NCI-H1092 treated with DMSO at 0.1 percent for 48 hours (cell line): ENCODE data around the gene LINC00305.

Experiments used
- DNase-seq: peaks from one replicate; lab custom pipeline; 2025; lab: John Stamatoyannopoulos, UW

Gene LINC00305

DNA sequence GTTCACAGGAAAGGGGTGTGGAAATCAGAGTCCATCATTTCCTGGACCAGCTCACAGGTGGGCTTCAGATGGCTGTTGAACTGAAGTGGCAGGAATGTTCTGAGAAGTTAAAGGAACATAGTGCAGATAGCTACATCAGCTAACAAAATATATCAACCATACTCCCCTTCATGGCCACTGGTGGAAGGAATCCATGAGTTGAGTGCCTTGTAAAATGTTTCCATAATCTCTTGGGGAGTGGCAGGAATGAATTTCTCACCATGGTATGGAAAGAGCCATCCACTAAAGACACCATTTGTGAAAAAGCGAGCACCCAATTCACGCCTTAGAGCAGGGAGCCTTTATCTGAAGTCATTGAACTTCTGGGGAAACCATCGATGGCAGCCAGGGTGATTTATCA, at the start of gene LINC00305:
Gene LINC00305, minus strand, starts transcription at position 101 of the 400 bp plus-strand sequence.
- no peak for DNase-seq

DNA sequence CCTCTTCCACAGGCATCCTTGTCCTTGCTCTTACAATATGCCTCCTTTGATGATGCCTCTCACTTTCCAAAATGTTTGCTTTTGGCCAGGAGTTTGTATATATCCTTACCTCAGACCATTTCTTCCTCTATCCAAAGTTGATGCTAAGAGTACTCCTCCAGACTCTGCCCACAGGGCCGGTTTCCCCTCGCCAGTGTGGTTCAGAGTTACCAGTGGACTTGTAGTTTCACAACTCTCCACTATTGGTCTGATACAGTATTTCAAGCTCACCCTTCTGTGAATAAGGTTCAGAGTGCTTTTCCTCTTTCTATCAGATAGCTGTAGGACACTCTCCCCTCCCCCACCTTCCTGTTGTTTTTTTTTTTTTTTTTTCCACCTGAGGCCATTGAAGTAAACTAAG, 42.2 kb upstream of the LINC00305 start:
- DNase-seq, result no peak

DNA sequence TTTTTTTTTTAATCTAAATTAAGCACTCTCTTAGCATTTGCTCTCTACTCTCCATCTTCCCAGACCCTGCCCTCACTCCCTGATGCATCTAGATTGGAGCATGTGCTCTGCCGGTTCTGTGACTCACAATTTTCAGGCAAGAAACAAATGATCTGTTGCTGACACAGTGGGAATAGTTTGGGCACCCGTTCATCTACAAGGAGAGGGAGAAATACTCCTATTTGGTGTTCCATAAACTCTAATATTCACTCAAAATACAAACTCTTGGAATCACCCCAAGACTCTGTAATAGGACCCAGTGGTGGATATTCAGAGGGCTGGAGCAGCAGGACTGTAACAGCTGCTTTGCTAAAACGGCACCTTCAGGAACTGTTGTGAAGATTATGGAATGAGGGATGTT, 37.1 kb upstream of the LINC00305 start:
- no peak for DNase-seq

DNA sequence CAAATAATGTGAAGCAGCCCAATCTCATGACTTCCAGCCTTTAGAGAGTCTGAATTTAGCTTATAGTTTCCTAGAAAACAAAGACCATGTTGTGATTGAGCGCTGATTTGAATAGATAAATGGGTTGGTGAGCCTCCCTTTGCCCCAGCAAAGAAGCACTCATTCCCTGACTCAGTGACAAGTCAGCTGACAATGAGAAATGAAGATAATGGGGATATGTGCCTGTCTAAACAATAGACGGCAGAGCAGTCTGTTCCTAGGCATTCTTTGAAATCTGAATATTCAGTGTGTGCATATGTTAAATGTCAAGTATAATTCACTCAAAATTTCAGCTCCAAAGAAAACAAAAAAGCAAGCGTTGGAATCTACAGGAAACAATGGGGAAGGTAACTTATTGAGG, 34.8 kb upstream of the LINC00305 start:
- DNase-seq, result no peak

DNA sequence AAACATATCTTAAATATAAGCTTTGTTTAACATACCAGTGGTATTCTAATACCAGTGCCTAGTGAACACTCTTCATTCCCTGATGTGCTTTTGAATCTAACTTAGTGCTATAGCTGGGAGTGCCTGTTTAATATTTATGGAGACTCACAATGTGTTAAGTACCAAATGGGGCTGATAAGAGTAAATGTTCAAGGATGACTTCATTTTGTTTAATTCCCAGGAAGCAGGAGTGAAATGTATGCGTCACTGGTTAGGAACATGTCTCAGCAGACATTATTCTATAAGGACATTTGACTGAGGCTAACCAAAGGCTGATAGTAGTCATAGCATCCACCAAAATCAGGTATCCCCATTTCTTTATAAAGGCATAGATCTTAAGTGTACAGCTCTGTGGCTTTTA, 31.7 kb upstream of the LINC00305 start:
- DNase-seq, result no peak

DNA sequence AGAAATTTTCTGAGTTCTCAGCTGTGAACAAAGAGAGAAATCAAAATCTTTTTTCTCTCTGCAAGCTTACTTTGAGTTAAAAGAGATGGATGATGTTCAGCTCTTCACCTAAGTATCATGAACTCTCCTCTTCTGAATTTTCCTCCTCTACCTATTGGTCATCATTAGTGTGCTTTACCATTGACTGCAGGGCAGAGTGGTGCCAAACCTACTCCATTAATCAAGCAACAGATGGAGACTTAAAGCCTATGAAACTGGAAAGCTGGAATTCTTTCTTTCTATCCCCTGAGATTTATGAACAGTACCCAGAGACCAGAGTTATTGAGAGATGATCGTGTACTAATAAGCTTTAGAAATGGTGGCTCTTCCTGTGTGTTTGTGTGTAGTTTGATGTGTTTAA, 31.3 kb upstream of the LINC00305 start:
- no peak for DNase-seq

DNA sequence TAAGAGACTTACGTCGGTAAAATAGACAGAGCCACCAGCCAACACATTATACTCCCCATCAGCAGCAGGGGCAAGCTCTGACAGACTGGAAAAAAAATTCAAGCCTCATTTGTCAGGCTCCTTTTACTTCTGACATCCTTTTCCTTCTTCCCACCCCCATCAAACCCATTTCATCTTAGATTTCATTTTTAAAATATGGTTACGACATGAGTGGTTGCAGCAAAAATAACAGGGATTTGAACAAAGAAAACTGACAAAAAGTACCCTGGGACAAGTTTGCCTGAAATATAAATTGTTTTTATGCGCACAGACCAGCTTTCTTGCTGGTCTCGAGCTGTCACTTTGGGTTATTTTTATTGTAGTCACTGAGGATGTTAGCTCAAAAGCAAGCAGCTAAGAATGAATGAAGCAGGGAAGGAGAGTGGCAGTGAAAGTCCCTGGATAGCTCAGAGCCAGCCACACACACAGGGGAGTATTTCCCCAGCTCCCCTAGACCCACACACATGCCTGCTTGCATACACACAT, 30.7 kb upstream of the LINC00305 start:
- DNase-seq, result no peak

DNA sequence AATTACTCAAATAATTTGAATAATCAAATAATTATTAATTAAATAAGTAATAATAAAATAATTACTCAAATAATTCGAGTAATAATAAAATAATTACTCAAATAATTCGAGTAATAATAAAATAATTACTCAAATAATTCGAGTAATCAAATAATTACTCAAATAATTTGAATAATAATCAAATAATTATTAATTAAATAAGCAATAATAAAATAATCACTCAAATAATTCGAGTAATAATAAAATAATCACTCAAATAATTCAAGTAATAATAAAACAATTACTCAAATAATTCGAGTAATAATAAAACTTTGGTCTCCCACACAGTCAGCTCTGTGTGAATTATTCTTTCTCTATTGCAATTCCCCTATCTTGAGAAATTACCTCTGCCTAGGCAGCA, 30.0 kb upstream of the LINC00305 start:
- no peak for DNase-seq

DNA sequence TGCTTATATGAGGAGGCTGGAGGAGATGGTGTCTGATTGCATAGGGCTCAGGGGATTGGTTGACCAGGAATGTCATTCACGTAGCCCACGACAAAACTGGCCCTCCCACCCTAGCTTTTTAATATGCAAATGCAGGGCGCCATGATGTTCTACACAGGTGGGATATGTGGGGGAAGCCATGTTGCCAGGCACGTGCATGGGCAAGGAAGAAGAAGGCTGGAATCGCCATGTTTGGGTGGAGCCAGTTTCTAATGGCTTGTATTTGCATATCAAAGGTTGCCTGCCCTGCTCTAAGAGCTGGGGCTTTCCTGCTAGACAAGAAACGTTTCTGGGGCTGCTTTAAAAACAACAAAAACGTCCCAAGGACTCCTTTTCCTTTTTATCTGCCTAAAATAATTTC, 26.5 kb upstream of the LINC00305 start:
- no peak for DNase-seq

DNA sequence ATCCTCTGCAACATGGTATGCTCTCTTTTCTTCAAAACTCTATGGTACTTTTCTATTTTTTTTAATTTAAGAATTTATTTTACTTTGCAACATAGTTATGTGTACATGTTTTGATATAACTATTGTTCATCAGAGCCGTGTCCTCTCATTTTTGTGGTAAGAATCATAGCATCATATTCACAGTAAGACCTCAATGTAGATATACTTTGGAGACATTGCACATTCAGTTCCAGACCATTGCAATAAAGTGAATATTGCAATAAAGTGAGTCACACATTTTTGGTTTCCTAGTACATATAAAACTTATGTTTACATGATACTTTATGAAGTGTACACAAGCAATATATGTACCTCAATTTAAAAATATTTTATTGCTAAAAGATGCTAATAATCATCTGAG, 22.7 kb upstream of the LINC00305 start:
- no peak for DNase-seq

DNA sequence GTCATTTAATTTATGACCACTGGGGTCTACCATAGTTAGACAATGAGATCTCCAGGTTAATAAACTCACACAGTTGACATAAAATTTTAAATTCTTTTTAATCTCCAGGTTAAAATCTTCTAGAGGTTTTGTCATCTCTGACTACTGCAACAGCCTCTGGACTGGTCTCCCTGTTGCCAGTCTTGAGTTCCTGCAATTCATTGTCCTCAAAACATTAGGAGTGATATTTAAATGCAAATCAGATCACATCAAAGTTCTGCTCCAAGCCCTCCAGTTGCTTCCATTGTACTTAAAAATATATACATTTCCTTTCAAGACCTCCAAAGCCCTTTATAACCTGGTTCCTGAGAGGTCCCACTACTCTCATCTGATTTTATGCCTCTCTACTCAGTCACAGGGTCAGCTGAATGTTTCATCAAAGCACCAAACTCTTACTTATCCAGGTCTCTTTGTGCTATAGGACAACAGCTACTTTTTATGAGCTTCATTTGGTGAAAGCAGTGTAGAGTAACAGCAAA, 18.6 kb upstream of the LINC00305 start:
- no peak for DNase-seq

DNA sequence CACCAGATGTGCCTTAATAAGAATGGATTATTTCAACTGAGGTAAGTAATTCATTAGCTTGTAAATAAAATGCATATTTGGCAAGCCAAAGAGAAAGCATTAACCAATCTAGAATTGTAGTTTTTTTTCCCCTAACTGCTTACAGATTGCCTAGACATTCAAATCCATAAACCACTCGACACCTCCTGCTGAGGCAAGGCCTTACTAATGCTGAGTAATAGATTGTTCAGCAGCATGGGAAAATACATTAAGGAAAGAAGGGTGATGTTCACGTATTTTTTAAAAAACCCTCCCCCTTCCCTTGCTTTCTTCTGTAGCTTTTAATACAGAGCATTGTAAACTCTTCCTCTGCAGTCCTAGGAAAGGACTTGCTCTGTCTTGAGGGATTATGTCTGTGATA, 17.0 kb upstream of the LINC00305 start:
- no peak for DNase-seq

DNA sequence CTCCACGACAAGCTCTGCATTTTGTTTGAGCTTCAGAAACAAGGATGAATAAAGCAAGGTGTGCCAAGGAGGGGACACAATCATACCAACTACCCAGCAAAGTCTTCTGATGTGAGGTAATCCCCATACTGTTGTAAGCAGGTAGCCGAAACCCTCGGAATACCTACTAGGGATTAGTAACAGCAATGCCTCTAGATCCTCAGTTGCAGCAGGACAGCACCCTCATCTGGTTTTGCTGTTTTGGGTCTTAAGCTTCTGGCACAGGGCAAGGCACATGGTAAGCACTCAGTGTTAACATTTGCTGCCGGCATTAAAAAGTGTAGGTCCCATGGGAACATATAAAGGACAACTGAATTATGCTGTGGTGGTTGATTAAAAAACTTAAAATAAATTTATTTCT, 16.0 kb upstream of the LINC00305 start:
- no peak for DNase-seq

DNA sequence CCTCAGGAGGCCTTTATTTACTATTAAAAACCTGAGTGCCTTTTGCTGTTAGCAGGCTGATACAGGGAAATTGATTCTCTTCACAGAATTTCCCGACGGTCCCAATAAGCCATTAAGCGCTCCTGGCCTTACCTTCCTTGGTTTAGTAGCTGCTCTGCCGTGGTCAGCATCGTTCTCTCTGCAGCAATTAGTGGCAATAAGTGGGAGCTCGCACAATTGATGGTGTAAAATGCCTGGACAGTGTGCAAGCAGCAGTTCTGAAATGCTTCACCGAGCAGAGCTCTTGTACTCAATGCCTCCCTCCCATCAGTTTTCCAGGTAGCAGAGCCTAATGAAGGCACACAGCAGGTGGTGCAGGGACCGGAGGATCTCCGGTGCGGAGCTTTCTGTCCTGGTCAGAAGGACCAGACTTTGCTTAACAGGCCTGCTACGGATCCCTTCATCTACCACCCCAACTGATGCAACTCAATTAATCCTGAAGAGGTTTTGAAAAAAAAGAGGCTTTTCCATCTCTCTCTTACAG, 1.1 kb upstream of the LINC00305 start:
- no peak for DNase-seq

DNA sequence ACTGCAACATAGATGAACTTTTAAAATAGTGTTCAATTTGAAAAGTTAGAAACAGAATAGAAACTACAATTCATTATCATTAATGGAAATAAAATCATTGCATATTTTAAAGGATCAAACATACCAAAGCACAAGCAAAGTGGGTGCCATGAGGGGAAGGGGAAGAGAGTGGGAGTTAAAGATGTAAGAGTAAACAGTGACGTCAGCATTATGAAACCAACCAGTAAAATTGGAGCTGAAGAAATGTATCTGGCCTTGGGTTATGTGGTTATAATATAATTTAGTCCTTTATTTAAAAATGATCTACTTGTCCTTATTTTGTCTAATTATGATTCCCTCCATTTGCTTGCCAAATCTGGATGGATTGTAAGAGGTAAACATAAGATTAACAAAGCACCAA, 6.0 kb downstream of the LINC00305 start:
- no peak for DNase-seq

DNA sequence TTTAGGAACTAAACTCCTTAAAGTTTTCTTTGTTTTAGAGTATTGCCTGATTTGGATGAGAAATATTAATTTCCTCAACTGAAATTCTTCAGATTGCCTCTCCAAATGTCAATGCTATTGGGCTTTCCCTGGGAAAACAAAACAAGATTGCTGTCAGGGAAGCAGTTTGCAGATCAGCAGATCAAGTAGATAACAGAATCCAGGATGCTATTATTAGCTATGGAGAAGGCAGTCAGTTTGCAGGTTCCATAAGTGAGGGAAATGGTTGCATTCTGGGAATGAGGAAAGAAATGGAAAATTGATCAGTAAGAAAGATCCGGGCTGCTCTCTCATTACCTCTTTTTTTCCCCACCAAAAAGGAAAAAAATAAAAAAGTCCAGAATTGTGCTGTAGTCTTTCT, 11.0 kb downstream of the LINC00305 start:
- no peak for DNase-seq

DNA sequence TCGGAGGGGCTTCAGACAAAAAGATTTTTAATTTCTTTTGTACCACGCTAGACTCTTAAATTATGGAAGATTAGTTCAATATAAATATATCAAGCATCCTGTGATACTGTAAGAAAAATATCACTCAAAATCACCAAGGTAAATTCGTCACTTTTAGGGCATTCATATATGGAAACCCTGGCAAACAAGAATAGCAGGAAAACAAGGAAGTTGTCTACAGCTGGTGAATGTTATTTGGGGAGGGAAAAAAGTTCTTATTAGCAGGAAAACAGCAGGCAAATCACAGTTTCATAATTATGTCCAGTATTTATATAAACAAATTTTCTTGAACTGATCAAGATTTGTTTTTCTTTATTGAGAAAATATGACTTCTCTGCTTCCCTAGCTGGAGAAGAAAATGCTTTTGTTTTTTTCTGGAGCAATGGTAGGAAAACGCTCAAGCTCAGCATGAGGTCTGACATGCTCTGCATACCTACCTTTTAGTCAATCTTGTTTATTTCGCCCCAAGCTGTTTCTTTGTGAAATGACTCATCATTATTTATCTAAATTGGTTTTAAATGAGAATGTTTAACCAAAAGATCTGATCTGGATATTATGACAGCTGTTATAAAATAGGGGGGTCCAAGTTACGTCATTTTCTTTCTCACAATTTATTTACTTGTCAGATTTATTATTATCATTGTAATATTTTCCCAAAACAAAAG, 14.7 kb downstream of the LINC00305 start:
- DNase-seq, result no peak

DNA sequence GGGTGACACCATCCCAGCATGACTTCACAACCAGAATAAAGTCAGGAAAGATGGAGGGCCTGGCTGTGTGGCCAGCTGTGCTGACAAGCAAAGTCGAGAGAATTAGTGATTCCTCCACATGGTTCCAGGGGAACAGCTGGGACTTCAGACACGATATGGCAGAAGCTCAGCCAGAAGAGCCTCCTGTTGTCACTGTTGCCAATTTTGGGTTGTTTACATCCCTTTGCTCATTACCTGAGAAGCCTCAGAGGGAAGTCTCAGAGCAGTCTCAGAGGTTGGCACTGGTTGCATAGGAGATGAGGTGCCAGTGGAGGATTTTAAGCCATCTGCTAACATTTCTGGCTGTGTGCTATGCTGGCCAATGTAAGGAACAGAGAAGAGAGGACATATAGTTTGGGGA, 16.0 kb downstream of the LINC00305 start:
- no peak for DNase-seq

DNA sequence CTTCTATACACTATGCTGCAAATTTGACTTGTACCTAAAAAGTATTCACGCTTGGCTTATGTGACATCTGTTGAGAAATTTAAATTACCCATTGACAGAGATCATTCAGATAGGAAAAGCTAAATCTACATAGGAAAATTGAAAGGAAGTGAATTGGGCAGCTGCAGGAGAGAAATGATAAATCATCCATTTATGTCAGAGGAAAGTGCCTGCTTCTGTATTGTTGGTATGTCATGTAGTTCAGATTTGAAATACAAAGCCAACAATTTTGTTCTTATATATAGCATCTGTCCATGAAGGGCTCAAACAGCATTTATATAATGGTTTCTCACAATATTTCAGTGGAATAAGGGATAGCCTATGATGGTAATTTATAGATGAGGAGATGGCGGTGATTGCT, 17.6 kb downstream of the LINC00305 start:
- DNase-seq, result no peak

DNA sequence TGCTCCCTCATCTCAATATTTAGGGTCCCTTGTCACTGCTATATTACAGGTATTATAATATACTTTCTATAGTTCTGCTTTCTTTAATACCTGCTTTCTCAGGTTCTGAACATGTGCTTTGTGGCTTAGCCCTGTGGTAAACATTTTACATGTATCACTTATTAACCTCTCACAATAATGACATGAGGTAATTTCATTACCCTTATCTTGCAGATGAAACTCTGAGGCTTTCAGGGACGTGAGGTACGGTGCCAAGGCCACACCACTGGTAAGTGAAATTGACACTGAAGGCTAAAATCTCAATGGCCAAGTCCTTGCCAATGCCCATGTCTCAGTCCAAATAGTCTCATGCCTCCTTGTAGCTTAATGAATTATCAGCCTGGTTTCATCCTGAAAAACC, 21.7 kb downstream of the LINC00305 start:
- no peak for DNase-seq

DNA sequence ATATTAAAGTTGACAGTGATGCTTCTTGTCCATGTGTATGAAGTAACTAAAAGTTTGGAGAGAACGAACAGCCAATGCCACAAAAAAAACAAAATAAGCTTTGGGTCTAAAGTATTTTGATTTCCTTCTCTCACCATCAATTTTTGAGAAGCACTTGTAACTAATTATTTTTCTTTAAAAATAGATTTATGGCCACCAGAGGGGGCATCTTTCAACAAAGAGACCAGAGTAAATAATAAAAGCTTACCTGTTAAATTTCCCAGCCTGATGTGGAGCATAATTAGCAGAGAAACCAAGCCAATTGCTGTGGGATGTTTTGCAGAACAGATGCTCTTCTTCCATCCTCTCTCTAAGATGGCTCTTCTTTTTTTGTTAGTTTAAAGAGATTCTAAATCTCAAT, 29.0 kb downstream of the LINC00305 start:
- DNase-seq, result no peak

DNA sequence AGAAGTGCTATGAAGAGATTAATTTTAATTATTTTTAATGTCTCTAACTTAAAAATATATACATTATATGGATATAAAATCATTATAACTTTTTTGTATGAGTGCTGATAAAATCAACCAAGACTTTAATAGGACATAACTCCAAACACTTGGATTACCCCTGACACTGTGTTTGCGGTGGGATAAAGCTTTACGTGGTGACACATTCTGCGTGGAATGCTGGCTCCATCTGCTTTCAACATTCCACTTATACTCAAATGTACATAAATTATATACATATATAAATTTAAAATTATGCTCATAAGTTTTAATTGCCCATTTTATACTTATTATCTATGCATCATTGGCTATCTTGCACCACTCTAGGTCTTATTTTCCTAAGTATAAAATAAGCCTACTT, 30.5 kb downstream of the LINC00305 start:
- DNase-seq, result no peak

DNA sequence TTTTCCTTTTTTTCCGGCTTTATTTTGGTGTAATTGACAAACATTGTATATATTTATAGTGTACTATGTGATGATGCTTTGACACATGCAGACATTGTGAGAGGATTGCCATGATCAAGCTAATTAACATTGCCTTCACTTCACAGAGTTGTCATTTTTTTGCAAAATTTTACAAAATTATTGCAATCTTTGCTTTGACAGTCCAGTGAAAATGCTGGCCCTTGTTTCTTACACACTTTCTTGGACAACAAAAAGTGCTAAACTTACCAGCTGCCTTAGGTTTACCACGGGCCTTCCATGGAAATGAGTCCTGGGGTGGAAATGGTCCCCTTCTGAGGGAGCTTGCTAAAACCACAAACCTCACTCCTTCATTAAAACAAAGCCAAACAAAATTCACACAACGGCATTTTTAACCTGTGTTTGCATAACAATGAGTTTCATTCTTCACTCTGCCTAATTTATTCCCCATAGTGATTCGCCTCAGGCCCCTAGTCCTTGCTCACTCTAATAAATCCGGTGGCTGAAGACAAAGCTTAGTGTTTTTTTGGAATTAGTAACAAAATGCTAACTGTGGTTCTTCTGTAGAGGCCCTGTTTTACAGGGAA, 32.2 kb downstream of the LINC00305 start:
- no peak for DNase-seq
